ENCODE results near the gene ARHGAP15.

ARHGAP15 gene

GRCh38 chr2:143467011-143467410 is 337.8 kb downstream of the ARHGAP15 start:
- DNase-seq = no peak

GRCh38 chr2:143468341-143468888 is 339.2 kb downstream of the ARHGAP15 start:
- peak; percentile 74 for DNase-seq

- DNase-seq = no peak
Observed at GRCh38 chr2:143469323-143469722, 340.1 kb downstream of the ARHGAP15 start.

- DNase-seq = no peak
Observed at GRCh38 chr2:143471550-143471949, 342.3 kb downstream of the ARHGAP15 start.

GRCh38 chr2:143473216-143473615 is 344.0 kb downstream of the ARHGAP15 start:
- DNase-seq = no peak

GRCh38 chr2:143473820-143474219 is 344.6 kb downstream of the ARHGAP15 start:
- no peak for DNase-seq

- DNase-seq = no peak
Observed at GRCh38 chr2:143474586-143474985, 345.4 kb downstream of the ARHGAP15 start.

GRCh38 chr2:143475041-143475776 is 346.0 kb downstream of the ARHGAP15 start:
- DNase-seq = no peak

GRCh38 chr2:143476336-143477087 is 347.3 kb downstream of the ARHGAP15 start:
- peak; percentile 48 for DNase-seq

- peak; percentile 7 for DNase-seq
Observed at GRCh38 chr2:143477714-143478443, 348.7 kb downstream of the ARHGAP15 start.

GRCh38 chr2:143480086-143480485 is 350.9 kb downstream of the ARHGAP15 start:
- DNase-seq = no peak

GRCh38 chr2:143480601-143481236 is 351.5 kb downstream of the ARHGAP15 start:
- DNase-seq = no peak

- no peak for DNase-seq
Observed at GRCh38 chr2:143481237-143481623, 352.0 kb downstream of the ARHGAP15 start.

- DNase-seq = no peak
Observed at GRCh38 chr2:143481733-143482132, 352.5 kb downstream of the ARHGAP15 start.

- DNase-seq = no peak
Observed at GRCh38 chr2:143482316-143482715, 353.1 kb downstream of the ARHGAP15 start.

GRCh38 chr2:143482771-143483170 is 353.6 kb downstream of the ARHGAP15 start:
- no peak for DNase-seq

GRCh38 chr2:143486976-143487375 is 357.8 kb downstream of the ARHGAP15 start:
- no peak for DNase-seq

- DNase-seq = no peak
Observed at GRCh38 chr2:143489145-143489544, 359.9 kb downstream of the ARHGAP15 start.

- DNase-seq = no peak
Observed at GRCh38 chr2:143491131-143491530, 361.9 kb downstream of the ARHGAP15 start.

- DNase-seq = no peak
Observed at GRCh38 chr2:143493339-143493738, 364.1 kb downstream of the ARHGAP15 start.

- DNase-seq = no peak
Observed at GRCh38 chr2:143497726-143498125, 368.5 kb downstream of the ARHGAP15 start.

GRCh38 chr2:143498496-143498895 is 369.3 kb downstream of the ARHGAP15 start:
- no peak for DNase-seq

- no peak for DNase-seq
Observed at GRCh38 chr2:143499061-143499460, 369.8 kb downstream of the ARHGAP15 start.
